ENCODE data around the gene PLCXD3. TPM values are rescaled to one million over a fixed set of nuclear protein-coding genes. Genes with fewer than 3 reads are reported as not detected.

PLCXD3 gene
- total RNA-seq, 1 donor from 2014 or later = 0.84 TPM

DNA sequence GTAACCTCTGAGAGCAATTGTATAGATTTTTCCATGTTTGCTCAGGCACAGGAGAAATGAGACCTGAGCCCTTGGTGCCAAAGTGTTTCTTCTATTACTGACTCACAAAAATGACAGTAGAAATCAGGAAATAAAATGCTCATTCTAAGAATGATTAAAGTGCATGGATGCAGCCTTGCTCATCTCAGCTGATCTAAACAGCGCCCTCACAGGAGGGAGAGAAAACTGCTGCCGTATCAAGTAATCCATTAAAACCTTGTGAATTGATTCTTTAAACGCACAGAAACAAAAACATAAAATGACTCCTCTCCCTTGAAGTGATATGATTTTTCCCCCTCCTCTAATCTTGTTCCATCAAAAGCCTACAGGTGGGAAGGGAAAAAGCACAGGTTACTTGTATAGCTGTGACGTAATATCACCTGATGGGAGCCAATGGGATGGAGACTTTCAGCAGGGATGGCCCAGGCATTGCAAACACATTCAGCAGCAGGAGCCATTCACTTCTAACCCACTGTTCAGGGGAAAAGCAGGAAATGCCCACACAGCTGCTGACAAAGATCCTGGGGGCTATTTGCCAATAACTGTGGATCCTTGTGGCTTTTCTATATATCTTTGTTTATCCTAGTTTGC, 76.7 kb downstream of the PLCXD3 start:
- DNase-seq (ENCODE audit: low read depth) = no peak
- H3K36me3 ChIP-seq (ENCODE audit: control insufficient read depth, insufficient read depth, low read length) = no peaks in the 10 kb centered on the region
- no peaks in the 10 kb centered on the region for H3K27me3 ChIP-seq (ENCODE audit: control insufficient read depth, insufficient read depth, low read length)
- H3K4me3 ChIP-seq (ENCODE audit: low read depth, low read length) = no peak overlapping the region
- TF ChIP-seq, protein P1, sequence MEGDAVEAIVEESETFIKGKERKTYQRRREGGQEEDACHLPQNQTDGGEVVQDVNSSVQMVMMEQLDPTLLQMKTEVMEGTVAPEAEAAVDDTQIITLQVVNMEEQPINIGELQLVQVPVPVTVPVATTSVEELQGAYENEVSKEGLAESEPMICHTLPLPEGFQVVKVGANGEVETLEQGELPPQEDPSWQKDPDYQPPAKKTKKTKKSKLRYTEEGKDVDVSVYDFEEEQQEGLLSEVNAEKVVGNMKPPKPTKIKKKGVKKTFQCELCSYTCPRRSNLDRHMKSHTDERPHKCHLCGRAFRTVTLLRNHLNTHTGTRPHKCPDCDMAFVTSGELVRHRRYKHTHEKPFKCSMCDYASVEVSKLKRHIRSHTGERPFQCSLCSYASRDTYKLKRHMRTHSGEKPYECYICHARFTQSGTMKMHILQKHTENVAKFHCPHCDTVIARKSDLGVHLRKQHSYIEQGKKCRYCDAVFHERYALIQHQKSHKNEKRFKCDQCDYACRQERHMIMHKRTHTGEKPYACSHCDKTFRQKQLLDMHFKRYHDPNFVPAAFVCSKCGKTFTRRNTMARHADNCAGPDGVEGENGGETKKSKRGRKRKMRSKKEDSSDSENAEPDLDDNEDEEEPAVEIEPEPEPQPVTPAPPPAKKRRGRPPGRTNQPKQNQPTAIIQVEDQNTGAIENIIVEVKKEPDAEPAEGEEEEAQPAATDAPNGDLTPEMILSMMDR (IDR thresholded peaks at IDR 0.05; ENCODE audit: insufficient read depth, low read length, poor library complexity, severe bottlenecking) = peak; percentile 56

DNA sequence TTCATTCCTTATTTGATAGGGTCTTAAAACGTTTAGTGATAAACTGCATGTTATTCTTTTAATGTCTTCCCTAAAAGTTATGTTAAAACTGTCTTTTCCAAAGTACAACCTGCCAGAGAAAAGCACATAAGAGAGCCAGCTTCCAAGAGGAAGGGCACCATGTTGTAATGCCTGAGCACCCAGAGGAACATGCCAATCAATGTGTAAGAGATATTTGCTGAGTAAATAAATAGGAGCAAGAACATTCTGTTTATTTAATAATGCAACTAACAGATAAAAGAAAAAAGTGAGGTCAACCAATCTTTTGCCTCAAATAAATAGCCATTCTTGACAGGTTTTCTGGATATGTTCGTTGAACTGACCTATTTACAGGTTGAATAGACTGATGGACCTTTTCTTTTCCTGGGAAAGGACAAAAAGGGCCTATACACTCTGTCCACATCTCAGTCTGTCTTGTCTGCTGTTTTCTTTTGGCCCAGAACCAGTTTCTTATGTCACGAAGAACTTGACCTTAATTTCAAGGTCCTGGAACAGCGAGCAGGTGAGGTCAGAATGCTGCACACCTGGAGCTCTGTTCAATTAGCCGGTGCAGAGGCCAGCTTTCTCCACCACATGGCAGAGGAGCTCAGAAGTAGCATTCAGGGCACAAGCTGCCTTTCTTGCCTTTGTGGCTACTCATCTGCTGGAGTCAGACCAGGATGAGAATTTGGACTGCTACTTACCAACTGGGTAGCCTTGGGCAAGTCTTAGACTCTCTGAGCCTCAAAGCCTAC, 77.7 kb downstream of the PLCXD3 start:
- Histone ChIP-seq H3K36me3 (ENCODE audit: control insufficient read depth, insufficient read depth, low read length) (no peaks in the 10 kb centered on the region), H3K27me3 (ENCODE audit: control insufficient read depth, insufficient read depth, low read length) (no peaks in the 10 kb centered on the region), H3K4me3 (ENCODE audit: low read depth, low read length) (no peak overlapping the region)
- no peak for DNase-seq (ENCODE audit: low read depth)
- TF ChIP-seq, protein P1 (IDR thresholded peaks at IDR 0.05; ENCODE audit: insufficient read depth, low read length, poor library complexity, severe bottlenecking) = no peak

DNA sequence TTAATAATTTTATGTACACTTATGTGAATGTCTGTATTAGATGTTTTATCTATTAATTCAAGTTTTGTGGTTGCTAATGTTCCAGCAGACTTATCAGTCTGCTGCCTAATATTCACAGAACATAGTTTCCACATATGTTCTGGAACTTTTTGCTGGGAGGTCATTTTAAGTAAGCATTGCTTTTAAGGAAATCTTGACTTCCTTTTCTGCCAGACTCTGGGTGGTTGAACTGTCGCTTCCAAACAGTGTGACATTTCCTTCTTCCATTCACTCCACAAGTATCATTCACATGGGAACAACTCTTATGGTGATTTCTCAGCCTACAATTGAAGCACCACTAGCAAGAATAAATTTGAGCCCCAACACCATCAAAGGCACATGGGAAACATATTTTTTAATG, 82.9 kb downstream of the PLCXD3 start:
- no peak for DNase-seq (ENCODE audit: low read depth)
- TF ChIP-seq, protein P1 (IDR thresholded peaks at IDR 0.05; ENCODE audit: insufficient read depth, low read length, poor library complexity, severe bottlenecking) = no peak
- no peaks in the 10 kb centered on the region for H3K27me3 ChIP-seq (ENCODE audit: control insufficient read depth, insufficient read depth, low read length)
- H3K4me3 ChIP-seq (ENCODE audit: low read depth, low read length) = no peak overlapping the region
- H3K36me3 ChIP-seq (ENCODE audit: control insufficient read depth, insufficient read depth, low read length) = no peaks in the 10 kb centered on the region

DNA sequence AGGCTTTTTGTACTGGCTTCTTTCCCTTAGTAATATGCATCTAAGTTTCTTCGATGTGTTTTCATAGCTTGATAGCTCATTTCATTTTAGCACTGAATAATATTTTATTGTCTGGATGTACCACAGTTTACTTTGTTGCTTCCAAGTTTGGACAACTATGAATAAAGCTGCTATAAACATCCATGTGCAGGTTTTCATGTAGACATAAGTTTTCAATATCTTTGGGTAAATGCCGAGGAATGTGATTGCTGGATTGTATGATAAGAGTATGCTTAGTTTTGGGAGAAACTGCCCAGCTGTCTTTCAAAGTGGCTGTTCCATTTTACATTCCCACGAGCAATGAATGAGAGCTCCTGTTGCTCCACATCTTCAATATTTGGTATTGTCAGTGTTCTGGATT, 84.7 kb downstream of the PLCXD3 start:
- H3K27me3 ChIP-seq (ENCODE audit: control insufficient read depth, insufficient read depth, low read length) = no peaks in the 10 kb centered on the region
- no peak for DNase-seq (ENCODE audit: low read depth)
- H3K4me3 ChIP-seq (ENCODE audit: low read depth, low read length) = no peak overlapping the region
- H3K36me3 ChIP-seq (ENCODE audit: control insufficient read depth, insufficient read depth, low read length) = no peaks in the 10 kb centered on the region
- TF ChIP-seq, protein P1 (IDR thresholded peaks at IDR 0.05; ENCODE audit: insufficient read depth, low read length, poor library complexity, severe bottlenecking) = no peak

DNA sequence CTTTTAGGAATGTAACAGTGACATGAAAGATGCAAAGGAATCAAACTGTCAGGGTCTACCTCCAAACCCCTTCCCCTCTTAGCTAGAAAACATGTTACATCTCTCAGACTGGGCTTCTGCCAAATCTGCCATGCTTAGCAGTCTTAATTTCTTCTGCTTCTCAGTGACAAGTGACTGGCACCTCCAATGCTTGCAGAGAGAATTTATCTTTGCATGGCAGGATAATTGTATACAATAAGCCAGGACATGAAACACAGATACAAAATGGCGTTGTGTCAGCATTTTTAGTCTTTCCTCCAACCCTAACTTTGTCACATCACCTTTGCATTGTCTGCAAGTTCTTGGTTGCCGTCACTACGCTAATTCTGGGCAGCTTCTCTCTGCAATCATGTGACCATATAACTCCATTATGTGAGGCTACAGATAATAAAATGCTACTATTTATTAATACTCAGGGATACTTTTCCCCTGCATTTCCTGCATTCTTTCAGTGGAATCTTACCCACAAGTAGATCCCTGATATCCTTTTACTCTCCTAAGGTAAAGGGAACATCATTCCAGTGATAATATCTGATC, 89.8 kb downstream of the PLCXD3 start:
- TF ChIP-seq, protein P1 (IDR thresholded peaks at IDR 0.05; ENCODE audit: insufficient read depth, low read length, poor library complexity, severe bottlenecking) = no peak
- H3K27me3 ChIP-seq (ENCODE audit: control insufficient read depth, insufficient read depth, low read length) = no peaks in the 10 kb centered on the region
- no peaks in the 10 kb centered on the region for H3K36me3 ChIP-seq (ENCODE audit: control insufficient read depth, insufficient read depth, low read length)
- no peak overlapping the region for H3K4me3 ChIP-seq (ENCODE audit: low read depth, low read length)
- no peak for DNase-seq (ENCODE audit: low read depth)

Data from kidney epithelial cell (primary cell).